Activated CD4-positive, alpha-beta T cell treated with anti-CD3 and anti-CD28 coated beads, Interleukin-2, amount 50 U/mL, for 16 hours (primary cell): ENCODE results near the gene AEN.

Experiments used
- DNase-seq: peaks from one replicate; pipeline ENCODE4 v3.0.0-alpha.2; 2020

AEN gene

DNA sequence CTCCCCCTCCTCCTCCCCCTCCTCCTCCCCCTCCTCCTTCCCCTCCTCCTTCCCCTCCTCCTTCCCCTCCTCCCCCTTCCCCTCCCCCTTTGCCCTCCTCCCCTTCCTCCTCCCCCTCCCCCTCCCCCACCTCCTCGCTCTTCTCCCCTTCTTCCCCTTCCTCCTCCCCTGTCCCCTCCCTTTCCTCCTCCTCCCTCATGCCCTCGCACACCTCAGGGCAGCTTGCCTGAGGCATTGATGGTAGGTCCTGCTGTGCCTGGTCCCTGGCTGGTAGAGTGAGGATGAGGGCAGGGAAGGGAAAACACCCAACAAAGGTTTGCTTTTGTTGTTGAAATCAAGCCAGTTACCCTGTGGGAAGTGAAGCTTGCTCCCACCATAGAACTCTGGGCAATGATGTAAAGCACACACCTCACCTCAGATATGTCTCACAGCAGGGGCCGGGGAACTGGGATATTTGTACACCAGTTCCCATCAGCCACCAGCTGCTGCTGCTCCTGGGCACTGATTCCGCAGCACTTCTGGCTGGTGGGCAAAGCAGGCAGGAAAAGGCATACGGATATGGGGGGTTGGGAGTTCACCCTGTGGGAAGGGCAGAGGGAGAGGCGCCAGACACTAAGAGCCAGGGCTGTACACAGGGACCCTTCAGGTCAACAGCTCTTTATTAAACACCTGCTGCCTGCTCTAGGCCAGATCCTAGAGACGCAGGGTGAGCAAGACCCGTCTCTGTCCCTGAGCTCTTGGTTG lies 31.5 kb downstream of the AEN start:
- no peak for DNase-seq

DNA sequence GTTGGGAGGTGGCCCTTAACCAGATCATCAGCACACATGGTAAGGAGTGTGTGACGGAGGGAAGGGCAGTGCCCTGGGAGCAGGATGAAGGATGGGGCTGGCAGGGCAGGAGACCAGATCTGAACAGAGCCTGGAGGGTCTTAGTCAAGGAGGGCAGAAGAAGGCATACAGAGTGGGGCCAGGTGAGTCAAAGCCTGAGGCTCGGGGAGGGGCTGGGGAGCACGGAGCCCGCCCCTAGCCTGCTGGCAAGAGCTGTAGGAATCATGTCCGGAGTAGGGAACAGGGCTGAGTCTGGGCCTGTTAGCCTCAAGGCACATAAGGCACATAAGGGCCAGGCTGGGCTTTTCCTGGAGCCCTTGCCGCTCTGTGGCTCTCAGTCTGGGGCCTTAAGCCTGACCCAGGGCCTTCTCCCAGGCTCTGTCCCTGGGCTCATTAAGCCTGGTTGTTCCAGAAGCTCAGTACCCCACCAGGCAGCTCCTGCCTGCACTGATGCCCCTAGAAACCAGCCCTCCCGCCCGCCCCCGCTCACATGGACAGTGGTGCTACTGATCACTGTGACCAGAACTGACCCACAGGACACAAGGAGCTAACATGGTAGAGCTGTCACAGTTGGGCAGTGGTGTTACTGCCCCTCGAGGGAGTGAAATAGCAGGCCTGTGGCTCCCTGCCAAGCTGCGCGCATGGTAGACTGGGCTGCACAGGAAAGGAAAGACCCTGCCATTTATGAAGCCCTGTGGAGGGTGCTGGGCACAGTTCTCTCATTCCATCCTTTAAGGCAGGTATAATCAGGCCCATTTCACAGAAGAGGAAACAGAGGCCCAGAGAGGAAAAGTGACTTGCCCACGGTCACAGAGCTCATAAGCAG lies 32.3 kb downstream of the AEN start:
- DNase-seq, result no peak

DNA sequence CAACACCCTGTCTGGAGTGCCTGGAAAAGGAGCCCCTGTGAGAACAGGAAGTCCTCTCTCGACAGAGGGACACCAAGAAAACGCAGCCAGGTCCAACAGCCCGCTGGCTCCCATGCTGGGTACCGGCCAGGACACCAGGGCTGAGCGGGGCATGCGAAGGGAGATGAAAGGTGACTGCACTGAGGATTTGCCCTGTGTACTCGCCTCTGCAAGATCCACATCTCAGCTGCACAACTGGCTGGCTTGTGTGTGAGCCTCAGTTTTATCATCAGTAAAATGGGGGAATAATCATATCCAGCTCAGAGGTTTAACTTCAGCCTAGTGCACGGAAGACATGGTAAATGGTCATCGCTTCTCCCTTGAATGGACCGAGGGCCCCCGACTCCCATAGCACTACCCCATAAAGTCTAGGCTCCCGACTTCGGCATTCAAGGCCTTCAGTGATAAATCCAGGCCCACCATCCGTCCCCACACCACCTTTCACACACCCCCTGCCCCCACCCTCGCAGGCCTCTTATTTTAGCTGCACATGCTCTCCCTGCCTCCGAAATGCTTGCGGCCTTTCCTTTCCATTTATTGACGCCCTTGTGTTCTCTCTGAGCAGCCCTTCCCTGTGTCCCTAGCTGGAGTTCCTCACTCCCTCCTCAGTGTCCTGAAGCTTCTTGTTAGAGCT lies 33.4 kb downstream of the AEN start:
- DNase-seq, result no peak

GRCh38 chr15:88655103-88655553 lies 34.0 kb downstream of the AEN start:
- no peak for DNase-seq

- DNase-seq, result no peak
Measured at GRCh38 chr15:88655800-88656488, 34.8 kb downstream of the AEN start.

GRCh38 chr15:88656760-88657221 lies 35.7 kb downstream of the AEN start:
- no peak for DNase-seq

DNA sequence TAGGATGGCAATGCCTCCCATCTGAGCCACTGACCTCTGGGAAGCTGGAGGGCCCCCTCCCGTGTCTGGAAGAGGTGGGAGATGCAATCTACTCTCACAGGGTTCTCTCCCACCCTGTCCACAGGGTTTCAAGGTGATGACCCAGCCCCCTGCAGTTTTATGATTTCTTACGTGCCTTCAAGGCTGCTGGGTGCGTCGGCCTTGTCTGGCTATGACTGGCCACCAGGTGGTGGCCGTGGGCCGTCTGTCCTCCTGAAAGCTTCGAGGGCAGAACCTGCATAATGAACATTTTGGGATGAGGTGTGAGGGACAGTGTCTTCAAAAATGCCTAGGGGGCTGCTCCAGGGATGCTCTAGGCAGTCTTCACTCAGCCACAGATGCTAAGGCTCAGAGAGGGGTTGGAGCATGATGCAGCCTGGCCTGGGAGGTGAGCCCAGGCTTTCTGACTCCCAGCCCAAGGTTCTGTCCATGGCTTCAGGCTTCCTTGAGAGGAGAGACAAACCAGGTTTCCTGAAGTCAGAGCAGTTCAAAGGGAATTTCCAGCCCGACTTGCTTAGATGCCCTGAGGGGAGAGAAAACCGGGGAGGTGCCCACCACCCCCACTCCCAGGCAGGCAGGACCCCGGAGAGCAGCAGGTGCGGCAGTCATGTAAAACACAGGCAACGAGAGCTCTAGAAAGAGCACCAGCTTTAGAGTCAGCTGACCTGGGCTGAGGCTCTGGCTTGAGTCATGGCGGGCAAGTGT lies 36.4 kb downstream of the AEN start:
- DNase-seq, result no peak

GRCh38 chr15:88658070-88658965 lies 37.2 kb downstream of the AEN start:
- DNase-seq, result no peak

- DNase-seq, result no peak
Measured at GRCh38 chr15:88658972-88659931, 38.1 kb downstream of the AEN start.

GRCh38 chr15:88661041-88661700 lies 40.0 kb downstream of the AEN start:
- DNase-seq, result no peak

DNA sequence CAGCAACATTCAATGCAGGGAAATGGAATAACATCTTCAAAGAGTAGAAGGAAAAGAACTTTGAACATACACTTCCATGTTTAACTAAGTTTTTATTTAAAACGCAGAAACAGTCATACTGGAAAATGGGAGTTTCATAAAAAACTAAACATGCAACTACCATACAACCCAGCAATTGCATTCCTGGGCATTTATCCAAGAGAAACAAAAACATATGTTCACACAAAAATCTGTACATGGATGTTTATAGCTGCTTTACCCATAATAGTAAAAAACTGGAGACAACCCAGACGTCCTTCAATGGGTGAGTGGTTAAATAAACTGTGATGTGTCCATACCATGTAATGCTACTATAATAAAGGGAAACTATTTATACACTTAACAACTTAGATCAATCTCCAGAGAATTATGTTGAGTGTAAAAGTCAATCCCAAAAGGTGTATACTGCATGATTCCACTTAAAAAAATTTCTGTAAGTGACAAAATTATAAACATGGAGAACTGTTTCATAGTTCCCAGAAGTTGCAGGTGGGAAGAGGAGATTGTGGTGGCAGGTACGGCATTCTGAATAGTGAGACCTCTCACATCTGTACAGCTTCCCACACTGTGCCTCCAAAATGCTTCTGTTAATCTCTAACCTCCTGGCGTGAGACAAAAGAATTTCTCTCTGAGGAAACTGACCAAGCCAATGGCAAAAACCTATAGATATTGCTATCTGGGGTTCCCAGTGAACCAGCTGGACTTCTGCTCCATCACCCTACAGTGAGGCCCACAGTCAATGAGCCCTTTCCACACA lies 40.8 kb downstream of the AEN start:
- no peak for DNase-seq

DNA sequence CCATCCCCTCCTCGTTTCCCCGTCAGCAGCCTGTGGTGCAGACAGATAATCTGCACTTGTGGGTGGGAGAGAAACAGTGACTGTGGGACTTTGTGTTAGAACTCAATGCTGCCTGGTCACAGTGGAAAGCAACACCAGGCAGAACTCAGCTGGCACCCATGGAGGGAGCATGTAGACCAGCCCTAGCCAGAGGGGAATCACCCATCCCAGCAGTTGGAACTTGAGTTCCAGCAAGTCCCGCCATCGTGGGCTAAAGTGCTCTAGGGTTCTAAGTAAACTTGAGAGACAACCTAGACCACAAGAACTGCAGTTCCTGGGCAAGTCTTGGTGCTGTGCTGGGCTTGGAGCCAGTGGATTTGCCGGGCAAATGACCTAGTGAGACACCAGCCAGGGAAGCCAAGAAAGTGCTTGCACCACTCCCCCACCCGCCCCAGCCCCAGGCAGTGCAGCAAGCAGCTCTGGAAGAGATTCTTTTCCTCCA lies 42.0 kb downstream of the AEN start:
- DNase-seq, result no peak

GRCh38 chr15:88664151-88664778 lies 43.1 kb downstream of the AEN start:
- DNase-seq, result peak; percentile 21

DNA sequence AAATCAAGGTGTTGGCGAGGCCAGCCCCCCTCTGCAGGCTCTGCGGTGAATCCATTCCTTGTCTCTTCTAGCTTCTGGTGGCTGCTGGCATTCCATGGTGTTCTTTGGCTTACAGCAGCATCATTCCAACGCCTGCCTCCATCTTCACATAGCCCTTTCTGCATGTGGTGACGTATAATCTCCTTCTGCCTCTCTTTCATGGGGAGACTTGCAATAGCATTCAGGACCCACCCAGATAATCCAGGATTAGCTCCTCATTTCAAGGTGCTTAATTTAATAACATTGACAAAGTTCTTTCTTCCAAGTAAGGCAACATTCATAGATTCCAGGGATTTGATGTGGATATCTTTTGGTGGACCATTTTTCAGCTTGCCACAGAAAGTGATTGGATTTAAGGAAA lies 53.5 kb downstream of the AEN start:
- no peak for DNase-seq

DNA sequence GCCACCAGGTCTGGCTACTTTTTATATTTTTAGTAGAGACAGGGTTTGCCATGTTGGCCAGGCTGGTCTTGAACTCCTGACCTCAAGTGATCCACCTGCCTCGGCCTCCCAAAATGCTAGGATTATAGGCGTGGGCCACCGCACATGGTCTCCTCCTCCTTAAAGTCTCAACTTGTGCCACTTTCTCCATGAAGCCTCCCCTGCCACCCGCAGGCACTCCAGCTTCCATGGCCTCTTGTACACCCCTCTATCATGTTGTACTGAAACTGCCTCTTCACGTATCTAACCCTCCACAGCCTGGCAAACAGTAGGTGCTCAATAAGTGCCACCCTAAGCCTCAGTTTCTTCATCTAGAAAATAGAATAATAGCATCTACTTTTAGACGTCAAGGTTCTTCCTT lies 57.6 kb downstream of the AEN start:
- DNase-seq, result no peak

DNA sequence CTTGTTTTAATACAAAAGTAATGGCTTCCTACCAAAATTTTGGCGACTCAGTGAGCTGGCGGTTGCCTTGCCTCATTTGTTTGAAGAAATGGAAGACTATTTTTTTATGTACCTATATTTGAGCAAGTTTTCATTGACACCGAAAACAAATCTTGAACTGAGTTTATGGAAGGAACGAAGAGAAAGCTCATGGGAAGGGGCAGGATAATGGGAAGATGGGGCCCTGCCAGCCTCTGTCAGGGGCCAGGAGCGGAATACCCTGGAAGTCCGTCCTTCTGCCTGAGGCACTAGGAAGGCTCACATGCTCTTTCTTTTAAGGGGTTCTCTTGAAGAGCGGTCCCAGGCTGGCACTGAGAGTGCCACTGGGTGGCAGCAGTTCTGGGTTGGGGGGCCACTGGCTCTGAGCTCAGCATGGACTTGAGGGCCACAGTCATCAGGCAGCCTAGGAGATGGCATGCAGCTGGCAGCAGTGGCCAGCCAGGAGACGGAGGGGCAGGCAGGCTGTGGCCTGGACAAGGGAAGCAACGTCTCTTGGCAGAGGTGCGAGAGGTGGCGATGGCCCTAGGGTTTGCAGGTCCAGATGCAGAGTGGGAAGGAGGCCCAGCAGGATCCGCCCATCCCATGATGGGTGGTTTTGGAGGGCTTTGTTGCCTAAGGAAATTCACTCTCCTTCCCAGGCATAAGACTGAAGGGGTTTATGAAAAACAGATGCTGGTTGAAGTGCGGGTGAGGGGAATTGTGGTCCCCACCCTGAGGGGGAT lies 59.3 kb downstream of the AEN start:
- DNase-seq, result no peak
